ENCODE data around the gene MRPL24. TPM values are rescaled to one million over a fixed set of nuclear protein-coding genes. Genes with fewer than 3 reads are reported as not detected.

MRPL24 gene
- polyA plus RNA-seq: 100 to 1,000 TPM in 1 of 4 donors, 10 to 100 TPM in 3; 57.7 to 102 (median 58.6) TPM
- long read RNA-seq, donor 1: 0 reads
- long read RNA-seq, donor 2, transcript MRPL24-201 (6 exons, 883 nt): major isoform, 8 of 13 reads
- long read RNA-seq, donor 2, partial matches to known transcripts: 0 of 13 reads
- long read RNA-seq, donor 2, other reads (novel, unspliced or antisense): 0 of 13 reads
- long read RNA-seq, donor 3, transcript MRPL24-201 (6 exons, 883 nt): major isoform, 12 of 25 reads
- long read RNA-seq, donor 3, transcript MRPL24-202 (6 exons, 883 nt): minor isoform, 9 of 25 reads
- long read RNA-seq, donor 3, partial matches to known transcripts: 0 of 25 reads
- long read RNA-seq, donor 3, other reads (novel, unspliced or antisense): 0 of 25 reads
- long read RNA-seq, donor 4, partial matches to known transcripts: 0 of 1 reads
- long read RNA-seq, donor 4, other reads (novel, unspliced or antisense): 0 of 1 reads
- long read RNA-seq, donor 5, transcript MRPL24-201 (6 exons, 883 nt): major isoform, 5 of 10 reads
- long read RNA-seq, donor 5, transcript MRPL24-202 (6 exons, 883 nt): major isoform, 5 of 10 reads
- long read RNA-seq, donor 5, partial matches to known transcripts: 0 of 10 reads
- long read RNA-seq, donor 5, other reads (novel, unspliced or antisense): 0 of 10 reads
- long read RNA-seq, donor 6, transcript MRPL24-201 (6 exons, 883 nt): minor isoform, 5 of 27 reads
- long read RNA-seq, donor 6, transcript MRPL24-202 (6 exons, 883 nt): major isoform, 13 of 27 reads
- long read RNA-seq, donor 6, partial matches to known transcripts: 5 of 27 reads
- long read RNA-seq, donor 6, other reads (novel, unspliced or antisense): 0 of 27 reads
- long read RNA-seq, donor 7: 0 reads
- long read RNA-seq, donor 8, partial matches to known transcripts: 0 of 5 reads
- long read RNA-seq, donor 8, other reads (novel, unspliced or antisense): 0 of 5 reads
- long read RNA-seq, donor 9, transcript MRPL24-202 (6 exons, 883 nt): major isoform, 6 of 10 reads
- long read RNA-seq, donor 9, partial matches to known transcripts: 0 of 10 reads
- long read RNA-seq, donor 9, other reads (novel, unspliced or antisense): 0 of 10 reads
- long read RNA-seq, donor 10, transcript MRPL24-201 (6 exons, 883 nt): minor isoform, 13 of 42 reads
- long read RNA-seq, donor 10, transcript MRPL24-202 (6 exons, 883 nt): major isoform, 20 of 42 reads
- long read RNA-seq, donor 10, partial matches to known transcripts: 6 of 42 reads
- long read RNA-seq, donor 10, other reads (novel, unspliced or antisense): 0 of 42 reads

GRCh38 chr1:156740741-156741480 is at the start of gene MRPL24:
Gene MRPL24 (minus strand): TSS chr1:156741088. CDS start chr1:156738704, 2,384 bp downstream.
- peak within 1 kb of the TSS; percentile 31 to 79 (median 60) for H3K4me3 ChIP-seq (ENCODE audit: low read depth in 1 of 3, low read length in 3 of 3)
- FAIRE-seq: no peak
- peak; percentile 99 to 100 for DNase-seq
- peaks cover under 1 to 19% (median 4%) of the 10 kb centered on the region in 3 donors for H3K4me1 ChIP-seq (ENCODE audit: control insufficient read depth in 3 of 3, insufficient read depth in 2 of 3, low read depth in 1 of 3, low read length in 2 of 3)
- no peaks in the 10 kb centered on the region for H3K27me3 ChIP-seq (ENCODE audit: control insufficient read depth in 3 of 3, insufficient read depth in 3 of 3, low read length in 3 of 3)
- peak within 1 kb of the TSS; percentile 57 to 90 (median 90) for H3K27ac ChIP-seq (ENCODE audit: low read depth in 1 of 3, low read length in 2 of 3)
- peaks cover 16 to 73% (median 24%) of the 10 kb centered on the region in 3 donors for H3K36me3 ChIP-seq (ENCODE audit: control insufficient read depth in 3 of 3, insufficient read depth in 2 of 3, low read depth in 1 of 3, low read length in 3 of 3)
- WGBS, 3 donors: 0 to 1% (median 1%) methylated on average over 38 of the region's 38 CpGs
- no peaks in the 10 kb centered on the region for H3K9me3 ChIP-seq (ENCODE audit: control insufficient read depth in 2 of 2, insufficient read depth in 1 of 2, low read depth in 1 of 2, low read length in 1 of 2)

DNA sequence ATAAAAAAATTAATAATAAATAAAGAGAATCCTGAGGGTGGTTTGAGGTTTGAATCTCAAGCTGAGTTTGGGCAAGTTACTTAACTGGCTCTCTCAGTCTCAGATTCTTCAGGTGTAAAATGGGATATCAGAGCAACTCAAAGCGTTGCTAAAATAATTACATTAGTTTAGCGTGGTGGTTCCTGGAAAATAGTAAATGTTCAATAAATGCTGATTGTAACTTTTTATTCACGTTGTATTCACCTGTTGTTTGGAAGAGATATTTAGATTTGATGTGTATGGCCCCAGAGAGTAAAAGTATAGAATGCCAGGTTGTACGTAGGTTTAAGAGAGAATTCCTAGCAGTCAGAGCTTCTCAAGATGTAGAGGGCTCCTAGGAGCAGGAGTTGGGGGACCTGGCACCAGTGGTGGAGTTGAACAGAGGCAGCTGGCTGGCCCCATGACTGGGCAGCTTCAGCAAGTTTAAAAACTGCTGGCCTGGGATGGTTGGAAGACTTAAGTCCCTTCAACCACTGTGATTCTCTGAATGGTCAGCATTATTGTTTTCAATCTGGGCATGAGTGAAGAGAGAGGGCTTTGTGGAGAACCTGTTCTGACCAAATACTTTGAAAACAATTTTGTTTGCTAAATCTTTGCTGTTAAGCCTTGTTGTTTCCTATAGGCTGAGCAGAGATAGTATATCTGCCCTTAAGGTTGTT is 48.9 kb upstream of the MRPL24 start:
- no peaks in the 10 kb centered on the region for H3K9me3 ChIP-seq (ENCODE audit: control insufficient read depth in 2 of 2, insufficient read depth in 1 of 2, low read depth in 1 of 2, low read length in 1 of 2)
- no peak overlapping the region for H3K4me3 ChIP-seq (ENCODE audit: low read depth in 1 of 3, low read length in 3 of 3)
- no peak overlapping the region for H3K27ac ChIP-seq (ENCODE audit: low read depth in 1 of 3, low read length in 2 of 3)
- DNase-seq (no peak), FAIRE-seq (no peak)
- peaks cover 23 to 66% (median 26%) of the 10 kb centered on the region in 3 donors for H3K36me3 ChIP-seq (ENCODE audit: control insufficient read depth in 3 of 3, insufficient read depth in 2 of 3, low read depth in 1 of 3, low read length in 3 of 3)
- H3K27me3 ChIP-seq (ENCODE audit: control insufficient read depth in 3 of 3, insufficient read depth in 3 of 3, low read length in 3 of 3): no peaks in the 10 kb centered on the region
- WGBS, 3 donors: 84 to 92% (median 89%) methylated on average over 4 of the region's 4 CpGs
- no peaks in the 10 kb centered on the region for H3K4me1 ChIP-seq (ENCODE audit: control insufficient read depth in 3 of 3, insufficient read depth in 2 of 3, low read depth in 1 of 3, low read length in 2 of 3)

DNA sequence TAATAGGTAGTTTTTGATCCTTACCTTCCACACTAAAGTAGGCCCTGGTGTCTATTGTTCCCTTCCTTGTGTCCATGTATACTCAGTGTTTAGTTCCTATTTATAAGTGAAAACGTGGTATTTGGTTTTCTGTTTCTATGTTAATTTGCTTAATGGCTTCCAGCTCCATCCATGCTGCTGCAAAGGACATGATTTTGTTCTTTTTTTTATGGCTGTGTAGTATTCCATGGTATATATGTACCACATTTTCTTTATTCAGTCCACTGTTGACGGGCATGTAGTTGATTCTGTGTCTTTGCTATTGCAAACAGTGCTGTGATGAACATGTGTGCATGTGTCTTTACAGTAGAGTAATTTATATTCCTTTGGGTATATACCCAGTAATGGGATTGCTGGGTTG is 47.2 kb upstream of the MRPL24 start:
- H3K36me3 ChIP-seq (ENCODE audit: control insufficient read depth in 3 of 3, insufficient read depth in 2 of 3, low read depth in 1 of 3, low read length in 3 of 3): peaks cover 24 to 67% (median 24%) of the 10 kb centered on the region in 3 donors

GRCh38 chr1:156786640-156787039 is 45.8 kb upstream of the MRPL24 start:
- H3K4me3 ChIP-seq (ENCODE audit: low read depth in 1 of 3, low read length in 3 of 3): no peak overlapping the region
- 85 to 94% (median 88%) methylated on average over 10 of the region's 10 CpGs for WGBS, 3 donors
- no peak for DNase-seq
- no peaks in the 10 kb centered on the region for H3K9me3 ChIP-seq (ENCODE audit: control insufficient read depth in 2 of 2, insufficient read depth in 1 of 2, low read depth in 1 of 2, low read length in 1 of 2)
- FAIRE-seq: no peak
- no peak overlapping the region for H3K27ac ChIP-seq (ENCODE audit: low read depth in 1 of 3, low read length in 2 of 3)
- H3K4me1 ChIP-seq (ENCODE audit: control insufficient read depth in 3 of 3, insufficient read depth in 2 of 3, low read depth in 1 of 3, low read length in 2 of 3): no peaks in the 10 kb centered on the region
- H3K27me3 ChIP-seq (ENCODE audit: control insufficient read depth in 3 of 3, insufficient read depth in 3 of 3, low read length in 3 of 3): no peaks in the 10 kb centered on the region
- peaks cover 18 to 63% (median 23%) of the 10 kb centered on the region in 3 donors for H3K36me3 ChIP-seq (ENCODE audit: control insufficient read depth in 3 of 3, insufficient read depth in 2 of 3, low read depth in 1 of 3, low read length in 3 of 3)

More for the DNA sequence above, 47.2 kb upstream of the MRPL24 start:
- no peaks in the 10 kb centered on the region for H3K9me3 ChIP-seq (ENCODE audit: control insufficient read depth in 2 of 2, insufficient read depth in 1 of 2, low read depth in 1 of 2, low read length in 1 of 2)
- H3K4me3 ChIP-seq (ENCODE audit: low read depth in 1 of 3, low read length in 3 of 3): no peak overlapping the region
- no peaks in the 10 kb centered on the region for H3K27me3 ChIP-seq (ENCODE audit: control insufficient read depth in 3 of 3, insufficient read depth in 3 of 3, low read length in 3 of 3)
- no peak overlapping the region for H3K27ac ChIP-seq (ENCODE audit: low read depth in 1 of 3, low read length in 2 of 3)
- H3K4me1 ChIP-seq (ENCODE audit: control insufficient read depth in 3 of 3, insufficient read depth in 2 of 3, low read depth in 1 of 3, low read length in 2 of 3): no peaks in the 10 kb centered on the region
- FAIRE-seq (no peak), DNase-seq (no peak)
- 93 to 96% (median 94%) methylated on average over 2 of the region's 2 CpGs for WGBS, 3 donors

GRCh38 chr1:156785458-156785857 is 44.6 kb upstream of the MRPL24 start:
- DNase-seq: no peak
- Histone ChIP-seq H3K36me3 (ENCODE audit: control insufficient read depth in 3 of 3, insufficient read depth in 2 of 3, low read depth in 1 of 3, low read length in 3 of 3) (peaks cover 12 to 61% (median 19%) of the 10 kb centered on the region in 3 donors), H3K4me1 (ENCODE audit: control insufficient read depth in 3 of 3, insufficient read depth in 2 of 3, low read depth in 1 of 3, low read length in 2 of 3) (no peaks in the 10 kb centered on the region), H3K4me3 (ENCODE audit: low read depth in 1 of 3, low read length in 3 of 3) (no peak overlapping the region), H3K27me3 (ENCODE audit: control insufficient read depth in 3 of 3, insufficient read depth in 3 of 3, low read length in 3 of 3) (no peaks in the 10 kb centered on the region), H3K27ac (ENCODE audit: low read depth in 1 of 3, low read length in 2 of 3) (no peak overlapping the region), H3K9me3 (ENCODE audit: control insufficient read depth in 2 of 2, insufficient read depth in 1 of 2, low read depth in 1 of 2, low read length in 1 of 2) (no peaks in the 10 kb centered on the region)
- no peak for FAIRE-seq
- 86 to 98% (median 96%) methylated on average over 6 of the region's 6 CpGs for WGBS, 3 donors

- DNase-seq: no peak
- Histone ChIP-seq H3K9me3 (ENCODE audit: control insufficient read depth in 2 of 2, insufficient read depth in 1 of 2, low read depth in 1 of 2, low read length in 1 of 2) (no peaks in the 10 kb centered on the region), H3K4me3 (ENCODE audit: low read depth in 1 of 3, low read length in 3 of 3) (no peak overlapping the region), H3K36me3 (ENCODE audit: control insufficient read depth in 3 of 3, insufficient read depth in 2 of 3, low read depth in 1 of 3, low read length in 3 of 3) (peaks cover 5 to 55% (median 13%) of the 10 kb centered on the region in 3 donors), H3K4me1 (ENCODE audit: control insufficient read depth in 3 of 3, insufficient read depth in 2 of 3, low read depth in 1 of 3, low read length in 2 of 3) (peaks cover 0 to 2% (median 0%) of the 10 kb centered on the region in 3 donors), H3K27ac (ENCODE audit: low read depth in 1 of 3, low read length in 2 of 3) (no peak overlapping the region), H3K27me3 (ENCODE audit: control insufficient read depth in 3 of 3, insufficient read depth in 3 of 3, low read length in 3 of 3) (no peaks in the 10 kb centered on the region)
- no peak for FAIRE-seq
Measured at GRCh38 chr1:156781585-156782186, 40.8 kb upstream of the MRPL24 start.

- peaks cover 2 to 8% (median 6%) of the 10 kb centered on the region in 3 donors for H3K4me1 ChIP-seq (ENCODE audit: control insufficient read depth in 3 of 3, insufficient read depth in 2 of 3, low read depth in 1 of 3, low read length in 2 of 3)
Measured at GRCh38 chr1:156777573-156777972, 36.7 kb upstream of the MRPL24 start.

More at GRCh38 chr1:156777573-156777972, 36.7 kb upstream of the MRPL24 start:
- H3K9me3 ChIP-seq (ENCODE audit: control insufficient read depth in 2 of 2, insufficient read depth in 1 of 2, low read depth in 1 of 2, low read length in 1 of 2): no peaks in the 10 kb centered on the region
- WGBS, 3 donors: 24 to 41% (median 33%) methylated on average over 1 of the region's 1 CpG
- H3K36me3 ChIP-seq (ENCODE audit: control insufficient read depth in 3 of 3, insufficient read depth in 2 of 3, low read depth in 1 of 3, low read length in 3 of 3): peaks cover 0 to 34% (median 2%) of the 10 kb centered on the region in 3 donors
- no peak overlapping the region for H3K4me3 ChIP-seq (ENCODE audit: low read depth in 1 of 3, low read length in 3 of 3)
- no peaks in the 10 kb centered on the region for H3K27me3 ChIP-seq (ENCODE audit: control insufficient read depth in 3 of 3, insufficient read depth in 3 of 3, low read length in 3 of 3)
- DNase-seq (no peak), FAIRE-seq (no peak)
- H3K27ac ChIP-seq (ENCODE audit: low read depth in 1 of 3, low read length in 2 of 3): no peak overlapping the region
